Panc1 (cell line): ENCODE measurements around the gene NDEL1. TPM values are rescaled to one million over a fixed set of nuclear protein-coding genes. Genes with fewer than 3 reads are reported as not detected.

Experiments used
- ATAC-seq: fragments of 200-7000 bp; cut with Tn5 transposase; 2 replicates; pipeline ENCODE4 v1.9.1; 2020; ENCODE audit warnings: mild to moderate bottlenecking, moderate library complexity
- BruUV-seq: library from RNA; stranded (reverse); fragments of 400-500 nt; replicated peaks from 2 replicates; lab custom pipeline; 2021; lab: Mats Ljungman, UMichigan
- CTCF ChIA-PET: fragments of 300-600 bp; sonication (Branson Sonifier 250); formaldehyde crosslinking; loops from one replicate; lab custom pipeline; 2022; ENCODE audit warnings: antibody characterized with exemption; lab: Charles Lee
- POLR2A ChIA-PET: fragments of 300-600 bp; sonication (Branson Sonifier 250); formaldehyde crosslinking; loops from one replicate; lab custom pipeline; 2022; ENCODE audit warnings: antibody characterized with exemption; lab: Charles Lee
- DNase-seq: peaks from one replicate; pipeline ENCODE4 v3.0.0-alpha.2; 2010; ENCODE audit warnings: low read depth, low spot score
- H3K27ac ChIP-seq: 2 replicates; pipeline ENCODE4 v1.5.1; 2011; ENCODE audit warnings: mild to moderate bottlenecking, low read length, inconsistent platforms
- H3K27me3 ChIP-seq: fragments of 200-500 bp; sonication (Bioruptor generic); 2 replicates; pipeline ENCODE4 v1.6.0; 2014; ENCODE audit warnings: low read length, inconsistent platforms; ENCODE audit not compliant: control insufficient read depth, insufficient read depth
- H3K36me3 ChIP-seq: fragments of 200-500 bp; sonication (Bioruptor generic); 2 replicates; pipeline ENCODE4 v1.5.1; 2014; ENCODE audit warnings: inconsistent platforms, mild to moderate bottlenecking, low read length, moderate library complexity; ENCODE audit not compliant: control insufficient read depth, insufficient read depth
- H3K4me1 ChIP-seq: 2 replicates; pipeline ENCODE4 v1.5.1; 2011; ENCODE audit warnings: inconsistent platforms, mild to moderate bottlenecking, low read length, moderate library complexity; ENCODE audit not compliant: control insufficient read depth, insufficient read depth
- H3K4me3 ChIP-seq, 2 experiments: 2 replicates each; pipeline ENCODE4 v1.5.1; 2011 to 2012; ENCODE audit warnings: low read depth in 2 of 2, low read length in 2 of 2, mild to moderate bottlenecking in 2 of 2, inconsistent platforms in 1 of 2, moderate library complexity in 1 of 2
- H3K9me3 ChIP-seq: fragments of 200-500 bp; sonication (Bioruptor generic); 2 replicates; pipeline ENCODE4 v1.5.1; 2014; ENCODE audit warnings: low read depth, mild to moderate bottlenecking, inconsistent platforms, low read length, moderate library complexity; ENCODE audit not compliant: control insufficient read depth, insufficient read depth
- POLR2AphosphoS5 ChIP-seq: IDR thresholded peaks from 2 replicates; pipeline ENCODE4 v1.6.1; 2012; ENCODE audit warnings: mild to moderate bottlenecking, low read depth, low read length, moderate library complexity
- SIN3A ChIP-seq: IDR thresholded peaks from 2 replicates; pipeline ENCODE4 v1.6.1; 2012; ENCODE audit warnings: low read depth, mild to moderate bottlenecking, low read length, moderate library complexity, borderline replicate concordance; ENCODE audit not compliant: insufficient read depth
- TCF7L2 ChIP-seq: IDR thresholded peaks from 2 replicates; pipeline ENCODE4 v1.6.1; 2011; ENCODE audit warnings: mild to moderate bottlenecking, low read depth, low read length, inconsistent platforms
- in situ Hi-C: cut with HindIII; loops from 2 replicates; pipeline ENCODE4 v1.10.0; 2016; ENCODE audit warnings: low sequenced_read_pairs, low pct_unique_long_range_greater_than_20kb
- intact Hi-C: fragments of 100-400 bp; cut with micrococcal nuclease; formaldehyde crosslinking; loops from one replicate; pipeline ENCODE4 v1.10.0; 2022; ENCODE audit not compliant: unreplicated experiment
- total RNA-seq: library from RNA; stranded (reverse); gene quantifications from one replicate; pipeline ENCODE4 v1.2.1, GENCODE V29; 2021; ENCODE audit not compliant: unreplicated experiment
- TF ChIP-seq, protein P1 (sequence below): fragments of 450-650 bp; IDR thresholded peaks from 2 replicates; pipeline ENCODE4 v1.5.1; 2017; ENCODE audit warnings: mild to moderate bottlenecking
- TF ChIP-seq, protein P2 (sequence below), 2 experiments: IDR thresholded peaks; 2 replicates each; pipeline ENCODE4 v1.6.1; 2011 to 2012; ENCODE audit warnings: low read depth in 2 of 2, control low read depth in 1 of 2, low read length in 1 of 2, mild to moderate bottlenecking in 1 of 2, moderate library complexity in 1 of 2; ENCODE audit not compliant: insufficient read depth in 1 of 2

NDEL1 gene
- total RNA-seq, 1 experiment from 2014 or later = 44.8 TPM

DNA sequence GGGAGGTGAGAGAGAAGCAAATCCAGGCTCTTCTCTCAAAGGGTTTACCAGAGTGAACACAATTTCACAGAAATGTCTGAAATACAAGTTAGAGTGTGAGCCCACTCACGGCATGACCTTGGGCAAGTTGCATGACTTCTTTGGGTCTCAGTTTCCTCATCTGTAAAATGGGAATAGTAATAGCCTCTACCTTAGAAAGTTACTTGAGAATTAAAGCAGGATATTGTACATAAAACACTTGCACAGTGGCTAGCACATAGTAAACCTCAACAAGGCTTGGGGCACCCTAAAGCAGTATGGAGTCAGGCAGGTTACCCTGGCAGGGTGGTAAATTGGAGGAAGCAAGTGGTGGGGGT lies 24.8 kb upstream of the NDEL1 start:
- Histone ChIP-seq H3K4me1 (no peaks in the 10 kb centered on the region), H3K27ac (no peak overlapping the region), H3K27me3 (no peaks in the 10 kb centered on the region), H3K36me3 (no peaks in the 10 kb centered on the region), H3K9me3 (no peaks in the 10 kb centered on the region), H3K4me3 (no peak overlapping the region)
- ATAC-seq (no peak), DNase-seq (no peak)
- POLR2A ChIA-PET = no interaction called here
- no peak for TF ChIP-seq POLR2AphosphoS5
- no peak for TF ChIP-seq TCF7L2
- TF ChIP-seq, protein P1, sequence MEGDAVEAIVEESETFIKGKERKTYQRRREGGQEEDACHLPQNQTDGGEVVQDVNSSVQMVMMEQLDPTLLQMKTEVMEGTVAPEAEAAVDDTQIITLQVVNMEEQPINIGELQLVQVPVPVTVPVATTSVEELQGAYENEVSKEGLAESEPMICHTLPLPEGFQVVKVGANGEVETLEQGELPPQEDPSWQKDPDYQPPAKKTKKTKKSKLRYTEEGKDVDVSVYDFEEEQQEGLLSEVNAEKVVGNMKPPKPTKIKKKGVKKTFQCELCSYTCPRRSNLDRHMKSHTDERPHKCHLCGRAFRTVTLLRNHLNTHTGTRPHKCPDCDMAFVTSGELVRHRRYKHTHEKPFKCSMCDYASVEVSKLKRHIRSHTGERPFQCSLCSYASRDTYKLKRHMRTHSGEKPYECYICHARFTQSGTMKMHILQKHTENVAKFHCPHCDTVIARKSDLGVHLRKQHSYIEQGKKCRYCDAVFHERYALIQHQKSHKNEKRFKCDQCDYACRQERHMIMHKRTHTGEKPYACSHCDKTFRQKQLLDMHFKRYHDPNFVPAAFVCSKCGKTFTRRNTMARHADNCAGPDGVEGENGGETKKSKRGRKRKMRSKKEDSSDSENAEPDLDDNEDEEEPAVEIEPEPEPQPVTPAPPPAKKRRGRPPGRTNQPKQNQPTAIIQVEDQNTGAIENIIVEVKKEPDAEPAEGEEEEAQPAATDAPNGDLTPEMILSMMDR = no peak
- TF ChIP-seq, protein P2, sequence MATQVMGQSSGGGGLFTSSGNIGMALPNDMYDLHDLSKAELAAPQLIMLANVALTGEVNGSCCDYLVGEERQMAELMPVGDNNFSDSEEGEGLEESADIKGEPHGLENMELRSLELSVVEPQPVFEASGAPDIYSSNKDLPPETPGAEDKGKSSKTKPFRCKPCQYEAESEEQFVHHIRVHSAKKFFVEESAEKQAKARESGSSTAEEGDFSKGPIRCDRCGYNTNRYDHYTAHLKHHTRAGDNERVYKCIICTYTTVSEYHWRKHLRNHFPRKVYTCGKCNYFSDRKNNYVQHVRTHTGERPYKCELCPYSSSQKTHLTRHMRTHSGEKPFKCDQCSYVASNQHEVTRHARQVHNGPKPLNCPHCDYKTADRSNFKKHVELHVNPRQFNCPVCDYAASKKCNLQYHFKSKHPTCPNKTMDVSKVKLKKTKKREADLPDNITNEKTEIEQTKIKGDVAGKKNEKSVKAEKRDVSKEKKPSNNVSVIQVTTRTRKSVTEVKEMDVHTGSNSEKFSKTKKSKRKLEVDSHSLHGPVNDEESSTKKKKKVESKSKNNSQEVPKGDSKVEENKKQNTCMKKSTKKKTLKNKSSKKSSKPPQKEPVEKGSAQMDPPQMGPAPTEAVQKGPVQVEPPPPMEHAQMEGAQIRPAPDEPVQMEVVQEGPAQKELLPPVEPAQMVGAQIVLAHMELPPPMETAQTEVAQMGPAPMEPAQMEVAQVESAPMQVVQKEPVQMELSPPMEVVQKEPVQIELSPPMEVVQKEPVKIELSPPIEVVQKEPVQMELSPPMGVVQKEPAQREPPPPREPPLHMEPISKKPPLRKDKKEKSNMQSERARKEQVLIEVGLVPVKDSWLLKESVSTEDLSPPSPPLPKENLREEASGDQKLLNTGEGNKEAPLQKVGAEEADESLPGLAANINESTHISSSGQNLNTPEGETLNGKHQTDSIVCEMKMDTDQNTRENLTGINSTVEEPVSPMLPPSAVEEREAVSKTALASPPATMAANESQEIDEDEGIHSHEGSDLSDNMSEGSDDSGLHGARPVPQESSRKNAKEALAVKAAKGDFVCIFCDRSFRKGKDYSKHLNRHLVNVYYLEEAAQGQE (IDR thresholded peaks at IDR 0.05; ENCODE audit: insufficient read depth in 1 of 2, low read depth in 2 of 2, low read length in 1 of 2) = no peak
- no peak for TF ChIP-seq SIN3A
- in situ Hi-C loops = no loop called here
- CTCF ChIA-PET = interaction anchor here (0.6 to 1.0 kb wide), 6 partner anchors 9 to 375 kb away, joined by 3 to 6 read pairs (median 4); no protein-coding TSS in a partner anchor
- BruUV-seq = no TSS peak
- intact Hi-C loops = loop anchor here (10.0 kb wide), 1 partner anchor 334 kb away; the partner anchor contains the start of gene CCDC42

DNA sequence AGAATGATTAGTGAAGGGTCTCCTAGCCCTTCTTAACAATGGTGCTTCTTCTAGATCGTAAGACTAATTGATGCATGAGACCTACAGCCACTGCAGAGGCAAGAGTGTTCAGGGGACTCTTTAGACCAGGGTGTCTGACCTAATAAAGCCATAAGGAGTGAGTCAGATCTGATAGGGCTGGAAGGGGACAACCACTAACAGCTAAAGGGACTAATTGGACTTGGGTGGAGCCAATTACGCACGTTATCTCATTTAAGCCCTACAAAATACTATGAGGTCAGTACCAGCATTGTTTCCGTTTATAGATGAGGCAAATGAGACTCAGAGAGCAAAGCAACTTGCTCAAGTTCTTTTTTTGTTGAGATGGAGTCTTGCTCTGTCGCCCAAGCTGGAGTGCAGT lies 23.6 kb upstream of the NDEL1 start:
- DNase-seq (no peak), ATAC-seq (no peak)
- Histone ChIP-seq H3K36me3 (no peaks in the 10 kb centered on the region), H3K4me1 (no peaks in the 10 kb centered on the region), H3K27me3 (0 out of 2 replicates have a peak, but pooled peaks cover 2% of the 10 kb centered on the region), H3K27ac (no peak overlapping the region), H3K4me3 (no peak overlapping the region), H3K9me3 (no peaks in the 10 kb centered on the region)
- in situ Hi-C loops = no loop called here
- no TSS peak for BruUV-seq
- TF ChIP-seq SIN3A = no peak
- TF ChIP-seq, protein P1 = no peak
- no peak for TF ChIP-seq TCF7L2
- TF ChIP-seq POLR2AphosphoS5 = no peak
- TF ChIP-seq, protein P2 (IDR thresholded peaks at IDR 0.05; ENCODE audit: insufficient read depth in 1 of 2, low read depth in 2 of 2, low read length in 1 of 2) = no peak
- ChIA-PET POLR2A (interaction anchor here (0.7 kb wide), 1 partner anchor 592 kb away, joined by 3 read pairs; no protein-coding TSS in a partner anchor), CTCF (no interaction called here)
- intact Hi-C loops = loop anchor here (10.0 kb wide), 1 partner anchor 333 kb away; the partner anchor contains the start of gene CCDC42
